Aorta (tissue), 5 donors: ENCODE results near the gene PLPP4. TPM values are rescaled to one million over a fixed set of nuclear protein-coding genes. Genes with fewer than 3 reads are reported as not detected.
"Not testable (repeated sequence)": the region's sequence is repeated elsewhere in the genome, so short reads cannot be mapped to it uniquely, and the experiment has no call there.

ENCODE experiments used
- ATAC-seq: fragments of 200-7000 bp; cut with Tn5 transposase; one replicate; pipeline ENCODE4 v1.9.1; 2022; ENCODE audit warnings: moderate library complexity; ENCODE audit not compliant: low FRiP score
- DNase-seq, 2 donors: peaks; one replicate each; pipeline ENCODE4 v3.0.0-alpha.2; 2020
- H3K27ac ChIP-seq, 2 donors: one replicate each; pipeline ENCODE4 v1.5.1; 2013; ENCODE audit warnings: low read length in 2 of 2, mild to moderate bottlenecking in 2 of 2, moderate library complexity in 2 of 2, control low read depth in 1 of 2, inconsistent platforms in 1 of 2, low read depth in 1 of 2
- H3K27me3 ChIP-seq, 2 donors: one replicate each; pipeline ENCODE4 v1.6.1; 2013; ENCODE audit warnings: control low read depth in 1 of 2, low read length in 1 of 2, mild to moderate bottlenecking in 1 of 2, moderate library complexity in 1 of 2; ENCODE audit not compliant: insufficient read depth in 2 of 2, control insufficient read depth in 1 of 2
- H3K36me3 ChIP-seq, 2 donors: one replicate each; pipeline ENCODE4 v1.6.1; 2013; ENCODE audit warnings: control low read depth in 1 of 2, low read length in 1 of 2, mild to moderate bottlenecking in 1 of 2; ENCODE audit not compliant: insufficient read depth in 2 of 2, control insufficient read depth in 1 of 2
- H3K4me1 ChIP-seq, 2 donors: one replicate each; pipeline ENCODE4 v1.6.1; 2013; ENCODE audit warnings: low read length in 2 of 2, control low read depth in 1 of 2, mild to moderate bottlenecking in 1 of 2, moderate library complexity in 1 of 2; ENCODE audit not compliant: insufficient read depth in 2 of 2, control insufficient read depth in 1 of 2
- H3K4me3 ChIP-seq, 2 donors: one replicate each; pipeline ENCODE4 v1.5.1; 2013; ENCODE audit warnings: low read length in 2 of 2, control low read depth in 1 of 2, mild to moderate bottlenecking in 1 of 2
- H3K9me3 ChIP-seq: one replicate; pipeline ENCODE4 v1.6.1; 2013; ENCODE audit warnings: mild to moderate bottlenecking, low read length; ENCODE audit not compliant: control insufficient read depth
- WGBS, 2 donors: extraction: QIAGEN DNeasy Blood & Tissue Kit; methylation state at CpG; one replicate each; pipeline ENCODE4 v1.1.7; 2013; 5-methylcytosine and 5-hydroxymethylcytosine counted together
- intact Hi-C, 2 donors: fragments of 100-400 bp; cut with DNase I; formaldehyde crosslinking; loops; one replicate each; pipeline versions ENCODE4 v1.14.2 to v1.15.0; 2022
- polyA plus RNA-seq, 2 donors: library from polyadenylated mRNA; stranded (reverse); fragments of 200-250 nt; gene quantifications; one replicate each; pipeline ENCODE4 v1.2.3, GENCODE V29; 2013
- total RNA-seq, 2 donors: library from RNA; stranded (reverse); fragmentation: NEBNext Ultra II Directional; extraction: Animal tissue kit (Norgen Biotek cat#: 25700); gene quantifications; one replicate each; pipeline ENCODE4 v1.2.1, GENCODE V29; 2021
- donor health status: healthy with polysubstance abuse.
- donor health status: Bipolar disorder and iron deficiency.
- donor health status: DM: no; HTN: no; CAD: no.
- donor health status: DM: no; HTN: no; CAD: no.
- donor health status: DM: yes; HTN: yes; CAD: no.

The PLPP4 gene
- total and polyA plus RNA-seq, 4 donors = not detected

DNA sequence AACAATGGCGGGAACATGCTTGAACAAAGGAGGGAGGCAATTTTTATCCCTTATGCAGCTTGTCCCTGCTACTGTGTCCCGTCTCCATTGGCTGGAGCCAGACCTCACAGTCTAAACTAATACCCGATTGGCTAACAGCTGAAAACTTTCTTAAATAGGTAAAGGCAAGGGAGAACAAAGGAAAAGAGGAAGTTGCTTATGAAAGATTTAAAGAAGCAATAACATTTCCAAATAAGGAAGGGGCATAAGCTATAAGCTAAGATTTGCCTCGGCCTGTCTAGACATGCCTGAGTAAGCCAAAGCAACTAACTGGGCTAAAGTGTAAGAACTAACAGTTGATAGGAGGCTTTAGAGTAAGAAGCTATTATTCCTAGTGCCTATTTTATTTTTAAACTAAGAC, 47.2 kb downstream of the PLPP4 start:
- H3K27ac ChIP-seq, H3K4me1 ChIP-seq, H3K4me3 ChIP-seq, intact Hi-C loops, DNase-seq, H3K9me3 ChIP-seq, H3K27me3 ChIP-seq, ATAC-seq, H3K36me3 ChIP-seq: not testable (repeated sequence)
- 58 to 65% methylated on average over 4 of the region's 4 CpGs for WGBS, 2 donors

DNA sequence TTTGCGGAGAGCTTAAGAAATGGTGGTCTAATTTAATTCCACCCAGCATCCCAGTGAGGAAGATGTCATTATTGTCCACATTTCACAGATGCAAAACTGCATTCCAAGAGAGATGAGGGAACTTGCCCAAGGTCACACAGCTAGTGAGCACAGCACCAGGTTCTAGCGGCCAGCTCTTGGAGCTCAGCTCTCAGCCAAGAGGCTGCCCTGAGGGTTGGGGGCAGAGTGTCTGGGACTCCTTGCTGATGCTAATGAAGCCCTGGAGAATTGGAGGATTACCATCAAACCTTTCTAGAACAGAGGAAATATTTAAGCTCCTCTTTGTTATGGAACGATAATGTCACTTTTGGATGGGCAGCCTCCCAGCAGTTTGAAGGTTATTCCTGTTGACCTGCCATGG, 48.0 kb downstream of the PLPP4 start:
- Histone ChIP-seq H3K9me3 (peaks cover 1% of the 10 kb centered on the region), H3K36me3 (no peaks in the 10 kb centered on the region), H3K4me3 (no peak overlapping the region), H3K27me3 (no peaks in the 10 kb centered on the region), H3K4me1 (no peaks in the 10 kb centered on the region), H3K27ac (no peak overlapping the region)
- intact Hi-C loops = no loop called here
- ATAC-seq = no peak
- DNase-seq = no peak
- 75 to 76% methylated on average over 3 of the region's 3 CpGs for WGBS, 2 donors

DNA sequence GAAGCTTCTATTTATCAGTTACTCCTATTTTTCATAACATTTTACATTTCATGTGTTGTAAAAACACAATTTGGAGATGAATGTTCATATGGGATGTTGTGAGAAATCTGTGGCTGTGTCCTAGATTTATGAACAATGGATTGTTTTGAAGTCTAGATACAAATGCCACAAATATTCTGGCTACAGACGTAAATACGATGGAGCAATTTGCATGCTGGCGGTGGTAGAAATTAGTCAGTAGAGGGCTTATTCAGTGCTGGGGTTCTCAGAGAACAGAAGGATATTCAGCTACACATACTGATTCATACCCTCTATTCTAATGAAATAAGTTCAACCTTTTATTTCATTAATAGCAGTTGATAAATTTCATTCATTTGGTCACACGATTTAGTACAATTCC, 48.8 kb downstream of the PLPP4 start:
- intact Hi-C loops = no loop called here
- no peak for DNase-seq

DNA sequence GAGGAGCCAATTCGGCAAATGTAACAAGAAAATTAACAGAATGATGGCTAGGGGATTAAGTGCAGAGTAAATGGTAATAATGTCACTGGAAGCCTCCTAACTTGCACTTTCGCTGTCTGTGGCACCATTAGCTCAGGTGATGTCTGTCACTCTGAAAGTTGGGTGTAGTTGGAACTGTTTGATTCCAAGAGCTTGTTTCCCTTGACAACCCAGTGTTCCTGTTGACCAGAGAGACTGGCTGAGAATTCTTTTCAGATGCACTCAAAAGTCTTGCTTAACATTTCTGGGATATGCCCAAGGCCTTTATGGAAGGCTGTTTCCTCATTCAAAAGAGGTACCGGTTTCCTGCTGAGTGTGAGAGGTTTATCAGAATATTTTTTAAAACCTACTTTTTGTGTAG, 49.6 kb downstream of the PLPP4 start:
- DNase-seq (no peak), ATAC-seq (no peak)
- no peaks in the 10 kb centered on the region for H3K27me3 ChIP-seq
- H3K4me1 ChIP-seq = no peaks in the 10 kb centered on the region
- no peaks in the 10 kb centered on the region for H3K36me3 ChIP-seq
- H3K27ac ChIP-seq = no peak overlapping the region
- 75 to 81% methylated on average over 3 of the region's 3 CpGs for WGBS, 2 donors
- peaks cover 1% of the 10 kb centered on the region for H3K9me3 ChIP-seq
- no peak overlapping the region for H3K4me3 ChIP-seq
- intact Hi-C loops = no loop called here

More for the DNA sequence above, 48.8 kb downstream of the PLPP4 start:
- peaks cover 1% of the 10 kb centered on the region for H3K9me3 ChIP-seq
- H3K4me3 ChIP-seq = no peak overlapping the region
- no peaks in the 10 kb centered on the region for H3K27me3 ChIP-seq
- H3K4me1 ChIP-seq = no peaks in the 10 kb centered on the region
- ATAC-seq = no peak
- H3K36me3 ChIP-seq = no peaks in the 10 kb centered on the region
- H3K27ac ChIP-seq = no peak overlapping the region
- WGBS, 2 donors = 82 to 83% methylated on average over 4 of the region's 4 CpGs

DNA sequence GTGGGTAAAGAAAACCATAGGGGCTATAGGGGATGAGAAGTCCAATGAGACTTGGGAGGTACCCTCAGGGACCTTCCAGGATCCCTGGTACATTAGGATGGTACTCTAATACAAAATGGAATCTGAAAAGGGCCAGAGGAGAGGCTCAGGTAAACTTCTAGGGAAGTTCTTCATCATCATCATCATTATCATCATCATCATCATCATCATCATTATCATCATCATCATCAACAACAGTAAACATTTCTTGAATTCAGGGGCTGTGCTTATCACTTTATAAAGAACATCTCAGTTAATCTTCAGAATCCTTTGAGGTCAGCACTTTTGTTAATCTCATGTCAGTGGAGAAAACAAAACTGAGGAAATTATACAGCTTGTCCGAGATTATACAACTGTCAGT, 50.1 kb downstream of the PLPP4 start:
- Histone ChIP-seq H3K36me3 (no peaks in the 10 kb centered on the region), H3K4me1 (no peaks in the 10 kb centered on the region), H3K4me3 (no peak overlapping the region), H3K27ac (no peak overlapping the region), H3K27me3 (no peaks in the 10 kb centered on the region), H3K9me3 (peaks cover 1% of the 10 kb centered on the region)
- ATAC-seq (no peak), DNase-seq (no peak)
- WGBS, 2 donors = 78 to 81% methylated on average over 1 of the region's 1 CpG
- intact Hi-C loops = no loop called here

DNA sequence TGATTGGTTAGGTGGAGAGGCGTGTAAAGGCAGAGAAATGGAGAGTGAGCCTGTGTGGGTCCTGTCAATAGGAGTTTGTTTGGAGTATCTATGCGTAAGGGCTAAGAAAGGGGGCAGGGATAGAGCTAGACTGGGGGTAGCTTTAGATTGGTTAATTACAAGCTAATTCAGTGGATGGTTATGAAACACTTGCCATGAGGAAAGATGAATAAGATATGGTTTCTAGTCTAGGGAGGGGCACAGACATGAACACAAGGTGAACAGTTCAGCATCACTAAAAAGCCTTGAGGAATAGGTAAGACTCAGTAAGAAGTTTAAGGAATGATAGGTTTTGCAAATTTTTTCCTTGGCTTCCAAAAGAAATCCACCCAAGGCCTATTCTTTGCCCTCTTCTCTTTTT, 50.6 kb downstream of the PLPP4 start:
- Histone ChIP-seq H3K36me3 (no peaks in the 10 kb centered on the region), H3K27me3 (no peaks in the 10 kb centered on the region), H3K4me1 (no peaks in the 10 kb centered on the region), H3K9me3 (peaks cover 1% of the 10 kb centered on the region), H3K4me3 (no peak overlapping the region), H3K27ac (no peak overlapping the region)
- DNase-seq = no peak
- intact Hi-C loops = no loop called here
- no peak for ATAC-seq
- 76 to 81% methylated on average over 2 of the region's 2 CpGs for WGBS, 2 donors

DNA sequence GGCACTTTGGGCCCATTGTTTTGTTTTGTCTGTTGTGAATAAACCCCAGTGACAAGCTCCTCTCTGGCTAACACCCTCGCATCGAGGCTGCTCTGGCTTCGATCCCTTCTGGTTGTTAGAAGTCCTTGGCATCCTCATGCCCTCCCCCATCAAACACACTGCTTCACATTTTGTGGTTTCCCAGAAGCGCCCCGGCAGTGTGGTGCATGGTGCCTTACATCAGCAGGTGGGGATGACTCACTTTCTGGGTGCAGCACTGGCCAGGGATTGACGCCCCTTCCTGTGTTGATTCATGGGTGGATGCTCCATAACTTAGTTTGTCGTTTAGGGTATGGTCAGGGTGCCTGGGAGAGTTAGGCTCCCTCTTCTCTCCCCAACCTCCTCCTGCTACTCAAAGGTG, 51.4 kb downstream of the PLPP4 start:
- H3K4me1 ChIP-seq = no peaks in the 10 kb centered on the region
- H3K9me3 ChIP-seq = peaks cover 1% of the 10 kb centered on the region
- no peak overlapping the region for H3K4me3 ChIP-seq
- H3K36me3 ChIP-seq = no peaks in the 10 kb centered on the region
- H3K27me3 ChIP-seq = no peaks in the 10 kb centered on the region
- 80 to 82% methylated on average over 7 of the region's 7 CpGs for WGBS, 2 donors
- intact Hi-C loops = no loop called here
- ATAC-seq (no peak), DNase-seq (no peak)
- no peak overlapping the region for H3K27ac ChIP-seq

DNA sequence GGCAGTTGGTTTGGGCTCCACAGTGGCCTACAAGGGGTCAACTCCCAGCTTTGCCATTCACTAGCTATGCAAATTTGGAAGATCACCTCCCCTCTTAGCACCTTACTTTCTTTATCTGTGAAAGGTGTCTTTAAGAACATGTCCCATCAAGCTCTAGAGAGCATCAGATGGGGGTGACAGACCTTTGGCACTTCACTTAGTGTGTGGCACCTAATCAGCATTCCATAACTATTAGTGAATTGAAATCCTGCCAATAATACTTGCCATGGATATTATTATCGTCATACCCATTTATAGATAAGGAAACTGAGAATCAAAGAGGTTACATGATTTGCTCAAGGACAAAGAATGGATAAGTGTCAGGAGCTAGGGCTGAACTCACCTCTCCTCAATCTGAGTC, 51.9 kb downstream of the PLPP4 start:
- intact Hi-C loops = no loop called here
- Histone ChIP-seq H3K27me3 (no peaks in the 10 kb centered on the region), H3K4me1 (no peaks in the 10 kb centered on the region), H3K9me3 (peaks cover 1% of the 10 kb centered on the region), H3K4me3 (no peak overlapping the region), H3K27ac (no peak overlapping the region), H3K36me3 (no peaks in the 10 kb centered on the region)
- 31 to 45% methylated on average over 1 of the region's 1 CpG for WGBS, 2 donors
- ATAC-seq (no peak), DNase-seq (no peak)

DNA sequence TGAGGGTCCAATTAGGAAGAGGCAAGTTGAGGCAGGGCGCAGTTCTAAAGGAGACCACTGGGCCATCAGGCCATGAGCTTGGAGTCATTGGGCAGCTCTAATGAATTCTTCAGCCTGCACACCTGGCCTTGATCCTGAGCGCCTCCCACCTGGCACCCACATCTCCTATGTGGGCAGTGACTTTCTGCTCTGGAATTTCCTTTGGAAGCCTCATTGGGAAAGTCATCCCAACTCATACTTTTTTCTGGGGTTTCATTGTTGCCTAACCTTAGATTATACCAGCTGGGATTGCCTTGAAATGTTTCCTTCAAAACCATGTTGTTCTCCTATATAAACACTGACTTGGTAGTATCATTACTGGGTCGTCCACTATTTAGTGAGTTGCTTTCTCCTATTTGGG, 54.1 kb downstream of the PLPP4 start:
- peaks cover 1% of the 10 kb centered on the region for H3K9me3 ChIP-seq
- no peak overlapping the region for H3K27ac ChIP-seq
- H3K27me3 ChIP-seq = no peaks in the 10 kb centered on the region
- no peak overlapping the region for H3K4me3 ChIP-seq
- no peaks in the 10 kb centered on the region for H3K36me3 ChIP-seq
- intact Hi-C loops = no loop called here
- no peak for ATAC-seq
- WGBS, 2 donors = 78% methylated on average over 3 of the region's 3 CpGs
- no peaks in the 10 kb centered on the region for H3K4me1 ChIP-seq
- no peak for DNase-seq
